GM18861 (cell line): Measurements from ENCODE around the gene MAMDC4.

Source experiments
- ATAC-seq: cut with Tn5 transposase; IDR thresholded peaks from one replicate; pipeline ENCODE4 v1.9.1; 2021; ENCODE audit not compliant: unreplicated experiment

MAMDC4 gene

DNA sequence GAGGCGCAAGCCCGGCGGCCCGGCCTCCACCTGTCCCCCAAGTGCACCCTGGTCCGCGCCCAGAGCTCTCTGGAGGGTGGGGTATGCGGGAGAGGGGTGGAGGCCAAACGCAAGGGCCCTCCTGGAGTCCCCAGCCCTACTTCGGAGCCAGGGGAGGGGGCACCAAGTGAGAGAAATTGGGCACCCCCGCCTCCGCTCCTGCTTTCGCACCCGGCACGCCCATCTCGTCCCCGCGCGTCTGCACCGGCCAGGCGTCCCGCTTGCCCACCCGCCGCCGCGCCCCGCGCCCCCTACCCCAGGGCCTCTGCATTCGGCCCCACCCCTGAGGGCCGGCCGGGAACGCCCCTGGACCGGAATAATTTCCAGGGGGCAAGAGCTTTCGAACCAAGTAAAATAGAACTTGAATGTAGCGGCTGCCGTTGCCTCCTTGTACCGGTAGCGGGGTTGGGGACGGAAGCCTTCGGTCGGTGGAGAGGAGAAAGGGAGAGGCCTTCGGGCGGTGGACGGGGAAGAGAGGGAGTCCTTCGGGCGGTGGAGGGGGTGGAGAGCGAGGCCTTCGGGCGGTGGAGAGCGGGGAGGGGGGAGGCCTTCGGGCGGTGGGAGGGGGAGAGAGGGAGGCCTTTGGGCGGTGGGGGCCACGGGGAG lies 3.6 kb upstream of the MAMDC4 start:
- no peak for ATAC-seq

DNA sequence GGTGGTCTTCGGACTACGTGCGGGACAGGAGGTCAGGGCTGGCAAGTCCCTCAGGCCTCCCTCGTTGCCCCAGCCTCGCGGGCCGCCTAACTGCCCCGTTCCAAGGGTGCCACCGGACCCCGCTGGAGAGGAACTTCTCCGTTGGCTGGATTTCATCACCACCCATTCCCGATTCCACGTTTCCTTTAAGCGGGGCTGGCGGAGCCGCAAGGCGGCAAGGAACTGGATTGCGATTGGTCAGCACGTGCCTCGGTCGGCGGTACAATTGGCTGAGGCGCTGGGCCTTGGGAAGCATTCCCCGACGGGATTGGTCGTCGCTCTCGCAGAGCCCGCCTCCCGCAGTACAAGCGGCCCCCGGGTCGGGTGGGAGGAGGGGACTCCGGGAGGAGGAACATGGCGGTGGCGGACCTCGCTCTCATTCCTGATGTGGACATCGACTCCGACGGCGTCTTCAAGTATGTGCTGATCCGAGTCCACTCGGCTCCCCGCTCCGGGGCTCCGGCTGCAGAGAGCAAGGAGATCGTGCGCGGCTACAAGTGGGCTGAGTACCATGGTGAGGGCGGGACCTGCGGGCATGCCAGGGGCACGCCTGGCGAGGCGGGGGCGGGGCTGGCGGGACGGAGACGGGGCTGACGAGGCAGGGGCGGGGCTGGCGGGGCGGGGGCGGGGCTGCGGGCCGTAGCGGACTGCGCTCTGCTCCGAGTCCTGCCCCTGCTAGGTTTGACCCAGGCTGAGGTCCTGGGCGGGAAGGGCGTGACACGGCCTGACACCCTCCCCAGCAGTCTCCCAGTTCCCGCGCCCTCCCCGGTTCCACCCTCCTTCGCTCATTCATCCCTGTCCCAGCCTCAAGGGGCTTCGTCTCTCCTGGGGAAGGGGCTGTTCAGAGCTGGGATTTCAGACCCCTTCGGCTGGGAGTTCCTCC lies 2.8 kb upstream of the MAMDC4 start, which contains the start of gene PHPT1:
Gene PHPT1 (plus strand): TSS at position 372 of the 922 bp plus-strand sequence. CDS start 22 bp downstream, at position 394.
- peak; percentile 71 for ATAC-seq

DNA sequence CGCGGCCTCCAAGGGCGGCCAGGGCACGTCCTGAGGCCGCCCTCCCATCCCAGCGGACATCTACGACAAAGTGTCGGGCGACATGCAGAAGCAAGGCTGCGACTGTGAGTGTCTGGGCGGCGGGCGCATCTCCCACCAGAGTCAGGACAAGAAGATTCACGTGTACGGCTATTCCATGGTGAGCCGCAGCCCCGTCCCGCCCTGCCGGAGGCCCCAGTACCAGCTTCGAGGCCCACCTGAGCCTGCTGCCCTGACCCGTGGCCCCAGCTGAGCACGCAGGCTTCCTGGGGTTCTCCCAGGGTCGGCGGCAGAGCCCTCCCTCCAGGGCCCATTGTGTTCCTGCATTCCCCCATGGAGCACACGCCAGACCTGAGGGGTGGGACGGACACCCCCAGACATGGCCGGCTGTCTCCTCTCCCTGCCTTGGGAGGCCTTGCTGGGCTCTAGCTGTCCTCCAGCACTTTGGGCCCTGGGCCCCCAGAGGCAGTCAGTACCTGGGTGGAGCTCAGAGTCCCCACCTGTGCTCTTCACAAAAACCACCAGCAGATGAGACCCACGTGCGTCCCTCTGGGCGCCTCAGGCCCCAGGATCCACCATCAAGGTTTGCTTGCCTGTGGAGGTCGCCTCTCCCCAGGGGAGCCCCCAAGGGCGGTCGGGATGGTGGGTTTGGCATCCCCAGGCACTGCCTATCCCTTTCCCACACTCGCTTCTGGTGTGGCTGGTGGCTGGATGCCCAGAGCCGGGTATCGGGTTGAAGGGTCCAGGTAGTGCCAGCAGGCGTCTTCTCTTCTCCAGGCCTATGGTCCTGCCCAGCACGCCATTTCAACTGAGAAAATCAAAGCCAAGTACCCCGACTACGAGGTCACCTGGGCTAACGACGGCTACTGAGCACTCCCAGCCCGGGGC lies 1.9 kb upstream of the MAMDC4 start:
- ATAC-seq, result no peak

DNA sequence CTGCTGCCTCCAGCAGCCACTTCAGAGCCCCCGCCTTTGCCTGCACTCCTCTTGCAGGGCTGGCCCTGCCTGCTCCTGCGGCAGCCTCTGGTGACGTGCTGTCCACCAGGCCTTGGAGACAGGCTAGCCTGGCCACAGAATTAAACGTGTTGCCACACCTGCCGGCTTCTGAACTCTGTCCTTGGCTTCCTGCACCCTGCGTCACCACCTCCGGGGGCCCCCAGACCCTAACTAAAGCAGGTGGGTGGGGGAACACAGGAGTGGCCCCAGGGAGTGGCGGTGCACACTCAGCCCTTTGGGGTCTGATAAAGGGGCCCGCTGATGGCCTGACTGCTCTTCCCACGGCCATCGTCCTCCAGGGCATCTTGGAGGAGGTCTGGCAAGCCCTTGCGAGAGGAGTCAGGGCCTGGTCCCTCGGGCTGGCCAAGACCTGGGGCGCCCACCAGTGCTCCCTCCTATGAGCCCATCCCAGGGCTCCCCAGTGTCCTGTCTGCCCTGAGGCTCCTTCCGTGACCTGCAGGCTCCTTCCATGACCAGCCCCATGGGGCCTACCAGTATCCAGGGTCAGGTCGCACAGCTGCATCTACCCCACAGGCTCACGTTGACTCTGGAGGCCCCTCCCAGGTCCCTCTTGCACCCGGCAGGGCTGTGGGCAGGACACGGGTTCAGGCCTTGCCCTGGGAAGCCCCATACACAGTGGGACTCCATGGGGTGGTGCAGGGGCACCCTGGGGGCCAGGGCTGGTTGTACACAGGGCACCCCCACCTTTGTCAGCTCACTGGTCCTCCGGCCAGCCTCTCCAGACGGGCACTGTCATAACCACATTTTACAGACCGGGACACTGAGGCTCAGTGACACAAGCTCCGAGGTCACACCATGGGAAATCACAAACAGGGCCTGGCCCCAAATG lies 1.0 kb upstream of the MAMDC4 start:
- ATAC-seq, result no peak

DNA sequence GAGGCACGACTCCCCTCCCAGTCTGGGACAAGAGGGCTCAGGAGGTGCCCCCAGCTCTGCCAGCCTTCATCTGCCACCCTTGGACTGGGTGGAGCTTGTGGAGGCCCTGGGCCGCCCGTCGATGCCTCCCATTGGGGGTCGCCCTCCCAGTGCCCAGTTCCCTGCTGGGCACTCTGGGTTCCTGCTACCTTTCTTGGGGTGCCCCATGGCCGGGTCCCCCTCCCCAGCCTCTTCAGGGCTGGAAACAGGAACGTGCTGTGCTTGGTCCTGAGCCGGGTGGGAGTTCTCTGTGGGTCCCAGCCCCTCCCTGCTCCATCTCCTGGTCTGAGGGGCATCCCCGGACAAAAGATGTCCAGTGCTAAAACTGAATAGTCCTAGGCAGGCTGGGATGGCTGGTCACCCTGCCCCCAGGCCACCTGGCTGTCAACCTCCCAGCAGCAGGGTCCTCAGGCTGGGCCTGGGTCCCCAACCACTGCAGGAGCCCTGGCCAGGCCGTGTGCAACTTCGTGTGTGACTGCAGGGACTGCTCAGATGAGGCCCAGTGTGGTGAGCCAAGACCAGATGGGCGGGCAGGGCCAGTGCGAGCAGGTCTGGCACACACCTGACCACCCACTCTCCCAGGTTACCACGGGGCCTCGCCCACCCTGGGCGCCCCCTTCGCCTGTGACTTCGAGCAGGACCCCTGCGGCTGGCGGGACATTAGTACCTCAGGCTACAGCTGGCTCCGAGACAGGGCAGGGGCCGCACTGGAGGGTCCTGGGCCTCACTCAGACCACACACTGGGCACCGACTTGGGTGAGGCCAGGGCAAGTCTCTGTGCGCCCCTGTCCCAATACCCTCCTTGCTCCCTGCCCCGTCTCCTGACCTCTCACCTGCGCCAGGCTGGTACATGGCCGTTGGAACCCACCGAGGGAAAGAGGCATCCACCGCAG lies 784 bp downstream of the MAMDC4 start:
- ATAC-seq, result no peak

DNA sequence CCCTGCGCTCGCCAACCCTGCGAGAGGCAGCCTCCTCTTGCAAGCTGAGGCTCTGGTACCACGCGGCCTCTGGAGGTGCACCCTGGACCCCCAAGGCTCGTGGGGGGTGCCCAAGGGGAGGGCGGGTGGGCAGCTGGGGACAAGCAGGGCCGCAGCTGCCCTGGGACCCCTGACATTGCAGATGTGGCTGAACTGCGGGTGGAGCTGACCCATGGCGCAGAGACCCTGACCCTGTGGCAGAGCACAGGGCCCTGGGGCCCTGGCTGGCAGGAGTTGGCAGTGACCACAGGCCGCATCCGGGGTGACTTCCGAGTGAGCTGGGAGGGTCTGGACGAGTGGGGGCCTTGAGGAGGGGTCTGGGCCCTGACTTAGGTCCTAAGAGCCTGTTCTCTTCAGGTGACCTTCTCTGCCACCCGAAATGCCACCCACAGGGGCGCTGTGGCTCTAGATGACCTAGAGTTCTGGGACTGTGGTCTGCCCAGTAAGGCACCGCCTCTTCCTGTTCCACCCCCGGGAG lies 1.5 kb downstream of the MAMDC4 start:
- ATAC-seq, result no peak

DNA sequence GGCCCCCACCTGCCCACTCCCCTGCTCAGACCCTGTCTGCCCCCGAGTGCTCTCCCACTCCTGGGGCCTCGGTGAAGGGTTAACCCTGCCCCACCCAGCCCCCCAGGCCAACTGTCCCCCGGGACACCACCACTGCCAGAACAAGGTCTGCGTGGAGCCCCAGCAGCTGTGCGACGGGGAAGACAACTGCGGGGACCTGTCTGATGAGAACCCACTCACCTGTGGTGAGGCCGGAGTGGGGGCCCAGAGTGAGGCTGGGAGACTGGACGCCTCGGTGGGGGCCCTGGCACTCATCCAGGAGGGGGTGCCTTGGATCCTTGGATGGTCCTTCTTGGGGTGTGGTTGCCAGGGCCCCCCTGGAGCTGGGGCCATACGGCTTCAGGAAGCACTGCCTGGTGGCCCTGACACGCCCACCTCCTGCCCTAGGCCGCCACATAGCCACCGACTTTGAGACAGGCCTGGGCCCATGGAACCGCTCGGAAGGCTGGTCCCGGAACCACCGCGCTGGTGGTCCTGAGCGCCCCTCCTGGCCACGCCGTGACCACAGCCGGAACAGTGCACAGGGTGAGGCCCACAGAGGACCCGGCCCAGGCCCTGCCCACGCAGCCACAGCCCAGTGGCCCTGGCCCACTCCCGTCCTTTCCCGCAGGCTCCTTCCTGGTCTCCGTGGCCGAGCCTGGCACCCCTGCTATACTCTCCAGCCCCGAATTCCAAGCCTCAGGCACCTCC lies 2.1 kb downstream of the MAMDC4 start:
- ATAC-seq, result no peak

DNA sequence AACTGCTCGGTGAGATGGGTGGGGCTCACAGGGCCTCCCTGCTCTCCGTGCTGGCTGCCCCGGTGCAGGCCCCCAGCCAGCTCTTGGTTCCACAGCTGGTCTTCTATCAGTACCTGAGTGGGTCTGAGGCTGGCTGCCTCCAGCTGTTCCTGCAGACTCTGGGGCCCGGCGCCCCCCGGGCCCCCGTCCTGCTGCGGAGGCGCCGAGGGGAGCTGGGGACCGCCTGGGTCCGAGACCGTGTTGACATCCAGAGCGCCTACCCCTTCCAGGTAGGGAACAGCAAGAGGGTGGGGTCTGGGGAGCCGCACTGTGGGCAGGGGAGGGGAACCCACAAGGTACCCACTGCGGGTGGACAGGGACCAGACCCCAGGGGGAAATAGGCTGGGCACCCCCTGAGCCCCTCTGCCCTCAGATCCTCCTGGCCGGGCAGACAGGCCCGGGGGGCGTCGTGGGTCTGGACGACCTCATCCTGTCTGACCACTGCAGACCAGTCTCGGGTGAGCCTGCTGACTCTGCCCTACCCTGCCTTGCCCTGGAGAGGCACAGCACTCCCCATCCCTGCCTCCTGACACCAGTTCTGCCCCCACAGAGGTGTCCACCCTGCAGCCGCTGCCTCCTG lies 2.8 kb downstream of the MAMDC4 start:
- no peak for ATAC-seq

GRCh38 chr9:136855461-136856078 lies 3.4 kb downstream of the MAMDC4 start:
- no peak for ATAC-seq

DNA sequence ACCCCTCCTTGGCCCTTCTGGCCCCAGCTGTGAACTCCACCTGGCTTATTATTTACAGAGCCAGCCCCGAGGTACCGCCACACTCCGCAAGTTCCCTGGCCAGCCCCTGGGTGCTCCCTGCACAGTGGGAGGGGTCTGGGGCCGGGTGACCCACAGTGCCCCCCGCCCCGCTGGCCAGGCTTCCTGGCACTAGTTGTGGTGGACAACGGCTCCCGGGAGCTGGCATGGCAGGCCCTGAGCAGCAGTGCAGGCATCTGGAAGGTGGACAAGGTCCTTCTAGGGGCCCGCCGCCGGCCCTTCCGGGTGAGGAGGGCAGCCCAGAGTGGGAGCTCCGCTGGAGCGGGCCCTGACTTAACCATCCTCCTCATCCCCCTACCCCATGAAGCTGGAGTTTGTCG lies 3.9 kb downstream of the MAMDC4 start:
- no peak for ATAC-seq

DNA sequence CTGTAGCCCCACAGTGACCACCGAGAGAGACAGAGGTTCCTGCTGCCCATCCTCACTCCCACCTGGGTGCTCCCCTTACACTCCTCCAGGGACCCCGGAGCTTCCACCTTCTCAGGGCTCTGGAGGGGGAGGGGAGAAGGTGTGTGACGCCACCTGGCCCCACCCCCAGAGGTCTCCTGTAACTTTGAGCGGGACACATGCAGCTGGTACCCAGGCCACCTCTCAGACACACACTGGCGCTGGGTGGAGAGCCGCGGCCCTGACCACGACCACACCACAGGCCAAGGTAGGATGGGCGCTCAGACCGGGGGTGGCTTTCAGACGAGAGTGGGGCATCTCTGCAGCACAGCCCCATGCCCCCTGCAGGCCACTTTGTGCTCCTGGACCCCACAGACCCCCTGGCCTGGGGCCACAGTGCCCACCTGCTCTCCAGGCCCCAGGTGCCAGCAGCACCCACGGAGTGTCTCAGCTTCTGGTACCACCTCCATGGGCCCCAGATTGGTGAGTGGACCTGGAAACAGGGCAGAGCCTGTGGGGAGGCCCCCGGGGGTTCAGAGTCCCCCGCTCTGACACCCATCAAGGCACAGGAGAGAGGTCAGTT lies 4.5 kb downstream of the MAMDC4 start:
- ATAC-seq, result no peak

- no peak for ATAC-seq
These were observed 5.0 kb downstream of the MAMDC4 start for GRCh38 chr9:136857166-136857565.

DNA sequence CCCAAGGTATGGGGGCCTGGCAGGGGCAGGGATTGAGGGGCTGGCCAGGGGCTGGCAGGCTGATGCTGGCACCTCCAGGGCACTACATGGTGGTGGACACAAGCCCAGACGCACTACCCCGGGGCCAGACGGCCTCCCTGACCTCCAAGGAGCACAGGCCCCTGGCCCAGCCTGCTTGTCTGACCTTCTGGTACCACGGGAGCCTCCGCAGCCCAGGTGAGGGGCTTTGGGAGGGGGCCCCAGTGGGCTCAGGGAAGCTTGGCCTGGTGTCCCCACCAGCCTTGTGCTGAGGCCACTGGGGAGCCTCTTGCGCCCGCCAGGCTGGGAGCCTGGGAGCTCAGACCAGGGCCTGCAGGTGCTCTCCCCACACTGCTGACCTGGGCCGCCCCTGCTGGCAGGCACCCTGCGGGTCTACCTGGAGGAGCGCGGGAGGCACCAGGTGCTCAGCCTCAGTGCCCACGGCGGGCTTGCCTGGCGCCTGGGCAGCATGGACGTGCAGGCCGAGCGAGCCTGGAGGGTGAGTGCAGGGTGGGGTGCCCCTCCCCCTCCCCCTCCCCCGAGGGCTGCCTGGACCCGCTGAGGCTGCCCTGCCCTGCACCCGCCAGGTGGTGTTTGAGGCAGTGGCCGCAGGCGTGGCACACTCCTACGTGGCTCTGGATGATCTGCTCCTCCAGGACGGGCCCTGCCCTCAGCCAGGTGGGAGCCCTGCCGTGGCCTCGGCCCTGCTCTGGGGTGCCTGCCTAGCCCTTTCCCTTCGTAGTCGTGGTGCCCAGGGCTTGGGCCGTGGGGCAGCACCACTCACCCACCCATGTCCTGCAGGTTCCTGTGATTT lies 5.7 kb downstream of the MAMDC4 start:
- no peak for ATAC-seq

DNA sequence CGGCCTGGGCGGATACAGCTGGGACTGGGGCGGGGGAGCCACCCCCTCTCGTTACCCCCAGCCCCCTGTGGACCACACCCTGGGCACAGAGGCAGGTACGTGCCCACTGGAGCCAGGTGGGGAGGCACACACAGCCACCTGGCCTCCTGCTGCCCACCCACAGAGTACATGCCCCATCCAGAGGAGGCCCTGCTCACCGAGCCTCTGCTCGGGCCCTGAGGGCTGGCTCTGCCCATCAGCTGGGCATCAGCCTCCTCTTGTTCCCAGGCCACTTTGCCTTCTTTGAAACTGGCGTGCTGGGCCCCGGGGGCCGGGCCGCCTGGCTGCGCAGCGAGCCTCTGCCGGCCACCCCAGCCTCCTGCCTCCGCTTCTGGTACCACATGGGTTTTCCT lies 6.3 kb downstream of the MAMDC4 start:
- ATAC-seq, result no peak

DNA sequence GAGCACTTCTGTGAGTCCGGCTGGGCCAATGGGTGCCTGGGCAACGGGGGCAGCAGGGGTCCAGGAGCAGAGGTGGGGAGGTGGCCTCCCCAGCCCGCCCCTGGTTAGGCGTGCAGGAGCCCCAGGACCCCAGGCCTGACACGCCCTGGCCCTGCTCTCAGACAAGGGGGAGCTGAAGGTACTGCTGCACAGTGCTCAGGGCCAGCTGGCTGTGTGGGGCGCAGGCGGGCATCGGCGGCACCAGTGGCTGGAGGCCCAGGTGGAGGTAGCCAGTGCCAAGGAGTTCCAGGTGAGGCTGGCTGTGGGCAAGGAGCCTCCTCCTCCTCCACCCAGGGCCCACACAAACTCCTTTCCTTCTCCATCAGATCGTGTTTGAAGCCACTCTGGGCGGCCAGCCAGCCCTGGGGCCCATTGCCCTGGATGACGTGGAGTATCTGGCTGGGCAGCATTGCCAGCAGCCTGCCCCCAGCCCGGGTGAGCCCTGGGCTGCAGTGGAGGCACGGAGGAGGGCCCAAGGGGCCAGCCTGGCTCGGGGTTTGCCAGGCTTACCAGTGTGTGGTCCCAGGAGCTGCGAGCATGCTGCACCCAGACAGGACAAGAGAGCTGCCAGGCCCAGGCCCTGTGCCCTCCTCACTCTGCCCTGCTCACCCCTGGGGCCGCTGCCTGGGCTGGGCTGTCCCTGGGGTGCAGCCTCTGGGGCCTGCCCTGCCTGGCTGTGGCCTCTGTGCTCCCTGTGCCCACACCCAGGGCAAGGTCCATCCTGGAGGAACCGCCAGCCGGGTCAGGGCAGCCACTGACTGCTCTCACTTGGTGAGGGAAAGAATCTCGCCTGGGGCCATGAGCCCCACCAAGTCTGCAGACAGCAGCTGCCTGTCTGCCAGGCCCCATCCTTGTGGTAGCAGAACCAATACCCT lies 7.0 kb downstream of the MAMDC4 start:
- no peak for ATAC-seq
